GM21529 (cell line): Measurements from ENCODE around the gene MPC1L.

ENCODE experiments used
- ATAC-seq: cut with Tn5 transposase; IDR thresholded peaks from one replicate; pipeline ENCODE4 v1.9.1; 2021; ENCODE audit not compliant: unreplicated experiment

The MPC1L gene

DNA sequence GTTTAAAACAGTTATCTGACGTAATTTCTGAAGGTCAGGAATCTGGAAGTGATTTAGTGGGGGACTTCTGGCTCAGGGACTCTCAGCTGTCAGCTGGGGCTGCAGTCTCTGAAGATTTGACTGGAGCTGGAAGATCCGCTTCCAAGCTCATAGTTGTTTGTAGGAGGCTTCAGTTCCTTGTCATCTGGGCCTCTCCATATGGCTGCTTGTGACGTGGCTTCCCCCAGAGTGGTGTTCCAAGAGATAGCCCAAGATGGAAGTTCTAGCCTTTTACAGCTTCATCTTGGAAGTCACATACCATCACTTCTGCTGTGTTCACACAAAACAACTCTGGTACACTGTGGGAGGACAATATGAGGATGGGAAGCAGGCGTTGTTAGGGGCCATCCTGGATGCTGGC, 2.1 kb downstream of the MPC1L start:
- ATAC-seq = no peak

DNA sequence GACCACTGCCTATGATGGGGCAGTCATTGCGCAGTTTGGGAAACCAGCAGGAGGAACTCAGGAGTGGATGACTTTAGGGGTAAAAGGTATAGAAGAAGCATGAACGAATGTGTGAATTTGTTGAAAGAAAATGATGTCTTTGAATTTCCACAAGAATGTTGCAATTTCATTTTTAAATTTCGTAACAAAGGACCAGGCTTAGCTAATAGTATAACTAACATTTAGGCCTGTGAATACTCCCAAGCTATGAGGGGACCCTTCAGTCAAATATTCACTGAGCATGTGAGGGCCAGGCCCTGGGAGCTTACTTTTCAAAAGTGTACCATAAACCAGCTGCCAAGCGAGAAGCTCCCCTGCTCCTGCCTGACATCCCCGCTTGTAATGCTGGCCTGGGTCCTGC, 5.3 kb downstream of the MPC1L start:
- no peak for ATAC-seq

DNA sequence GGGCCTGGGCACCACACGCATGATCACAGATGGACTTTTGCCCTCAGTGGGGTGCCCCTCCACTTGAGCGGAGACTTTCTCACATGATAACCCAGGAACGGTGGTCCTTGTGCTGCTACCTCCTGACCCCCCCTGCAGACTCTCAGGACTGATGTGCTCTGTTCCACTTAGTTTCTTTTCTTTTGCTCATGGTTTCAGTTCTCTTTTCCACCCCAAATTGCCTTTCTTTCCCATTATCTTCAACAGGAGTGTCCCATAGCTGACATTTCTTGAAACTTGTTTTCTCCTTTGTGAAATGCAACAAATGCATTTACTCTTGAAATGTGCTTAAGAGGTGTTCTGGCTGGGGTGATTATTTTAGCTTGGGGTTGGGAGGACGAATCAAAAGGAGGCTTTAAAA, 9.0 kb downstream of the MPC1L start:
- ATAC-seq = no peak

DNA sequence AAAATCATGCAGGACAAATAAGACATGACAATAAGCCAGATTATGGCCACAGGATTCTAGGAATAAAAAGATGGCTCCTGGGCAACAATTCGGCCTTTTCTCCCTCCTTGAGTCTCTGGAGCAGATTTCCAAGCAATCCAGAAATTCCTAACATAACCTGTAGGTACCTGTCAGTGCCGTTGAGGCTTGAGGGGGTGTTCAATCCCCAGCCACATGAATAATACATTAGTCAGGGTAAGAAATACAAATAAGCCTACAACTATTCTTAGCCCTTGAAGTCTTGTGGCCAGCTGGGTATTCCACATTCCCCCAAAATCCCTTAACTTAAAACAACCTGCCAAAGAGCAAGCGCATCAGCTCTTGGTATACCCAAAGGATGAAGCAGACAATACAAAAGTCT, 14.5 kb downstream of the MPC1L start:
- ATAC-seq = no peak

DNA sequence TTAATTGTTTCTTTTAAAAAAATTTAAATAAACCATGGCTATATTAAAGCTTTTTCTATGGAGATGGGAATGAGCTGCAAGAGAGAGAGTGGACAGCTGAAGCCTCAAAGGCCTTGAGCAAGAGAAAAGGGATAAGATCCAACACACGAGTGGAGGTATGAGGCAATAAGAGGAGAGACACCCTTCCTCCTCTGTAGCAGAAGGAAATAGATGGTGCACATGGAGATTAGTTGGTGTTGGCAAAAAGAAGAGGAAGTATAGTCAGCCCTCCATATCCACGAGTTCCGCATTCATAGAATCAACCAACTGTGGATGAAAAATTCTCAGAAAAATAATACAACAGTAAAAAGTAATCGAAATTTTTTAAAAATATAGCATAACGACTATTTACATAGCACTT, 20.9 kb downstream of the MPC1L start:
- ATAC-seq = no peak

DNA sequence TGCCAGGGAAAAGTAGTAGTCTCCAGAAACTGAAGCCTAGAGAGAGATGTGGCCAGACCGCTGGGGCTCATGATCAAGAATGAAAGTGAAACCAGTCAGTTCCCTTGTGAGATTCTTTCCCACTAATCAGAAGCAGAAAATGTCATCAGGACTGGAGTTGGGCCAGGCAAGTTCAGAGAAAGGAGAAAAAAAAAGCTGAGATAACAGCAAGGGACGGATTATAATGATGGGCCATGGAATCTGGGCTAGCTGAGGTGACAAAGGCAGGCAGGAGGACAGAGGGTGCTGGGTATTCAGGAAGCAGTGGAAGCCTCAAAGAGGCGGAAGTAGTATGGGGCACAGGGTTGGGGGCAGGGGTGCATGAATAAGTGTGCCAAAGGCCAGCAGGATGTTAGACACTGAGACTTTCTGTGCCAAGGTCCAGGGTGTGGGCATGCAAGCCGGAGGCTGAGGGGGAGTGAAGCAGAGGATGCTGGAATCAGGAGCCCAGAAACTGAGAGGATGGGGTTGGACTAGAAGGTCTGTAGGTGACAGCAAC, 21.7 kb downstream of the MPC1L start:
- peak; percentile 40 for ATAC-seq

DNA sequence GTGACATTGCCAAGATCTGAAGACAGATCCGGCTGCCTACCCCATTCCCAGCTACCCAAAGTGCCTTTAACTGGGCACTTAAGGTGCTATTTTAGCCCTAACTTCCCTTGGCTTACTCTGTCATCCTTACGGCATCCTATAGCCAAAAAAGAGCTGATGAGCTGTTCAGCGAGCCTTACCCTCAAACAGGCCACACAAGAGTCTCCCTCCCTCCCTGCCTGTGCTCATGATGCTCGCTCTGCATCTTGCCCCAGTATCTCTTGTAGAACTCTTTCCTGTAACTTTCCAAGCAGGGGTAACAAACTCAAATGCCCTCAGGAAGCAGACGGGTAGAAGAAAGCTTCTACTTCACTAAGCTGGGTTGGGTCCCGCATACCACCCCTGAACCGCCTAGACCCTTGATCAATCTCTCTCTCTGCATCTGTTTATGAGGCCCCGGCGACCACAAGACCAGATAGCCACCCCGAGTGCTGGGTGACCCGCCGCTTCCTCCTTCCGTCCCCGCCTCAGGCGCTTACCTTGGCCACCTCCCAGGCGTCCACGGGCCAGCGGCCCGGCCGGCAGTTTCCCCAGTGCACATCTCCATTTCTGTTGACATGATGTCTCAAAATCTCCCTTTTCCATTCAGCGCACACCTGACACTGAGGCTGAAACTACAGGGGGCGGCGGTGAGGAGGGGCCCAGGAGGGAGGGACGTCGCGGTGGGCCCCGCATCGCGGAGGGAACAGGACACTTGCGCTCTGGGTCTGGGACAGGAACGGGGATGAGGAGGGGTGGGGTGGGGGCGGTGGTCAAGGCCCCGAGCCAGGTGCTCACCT, 23.5 kb downstream of the MPC1L start:
- peak; percentile 20 for ATAC-seq

DNA sequence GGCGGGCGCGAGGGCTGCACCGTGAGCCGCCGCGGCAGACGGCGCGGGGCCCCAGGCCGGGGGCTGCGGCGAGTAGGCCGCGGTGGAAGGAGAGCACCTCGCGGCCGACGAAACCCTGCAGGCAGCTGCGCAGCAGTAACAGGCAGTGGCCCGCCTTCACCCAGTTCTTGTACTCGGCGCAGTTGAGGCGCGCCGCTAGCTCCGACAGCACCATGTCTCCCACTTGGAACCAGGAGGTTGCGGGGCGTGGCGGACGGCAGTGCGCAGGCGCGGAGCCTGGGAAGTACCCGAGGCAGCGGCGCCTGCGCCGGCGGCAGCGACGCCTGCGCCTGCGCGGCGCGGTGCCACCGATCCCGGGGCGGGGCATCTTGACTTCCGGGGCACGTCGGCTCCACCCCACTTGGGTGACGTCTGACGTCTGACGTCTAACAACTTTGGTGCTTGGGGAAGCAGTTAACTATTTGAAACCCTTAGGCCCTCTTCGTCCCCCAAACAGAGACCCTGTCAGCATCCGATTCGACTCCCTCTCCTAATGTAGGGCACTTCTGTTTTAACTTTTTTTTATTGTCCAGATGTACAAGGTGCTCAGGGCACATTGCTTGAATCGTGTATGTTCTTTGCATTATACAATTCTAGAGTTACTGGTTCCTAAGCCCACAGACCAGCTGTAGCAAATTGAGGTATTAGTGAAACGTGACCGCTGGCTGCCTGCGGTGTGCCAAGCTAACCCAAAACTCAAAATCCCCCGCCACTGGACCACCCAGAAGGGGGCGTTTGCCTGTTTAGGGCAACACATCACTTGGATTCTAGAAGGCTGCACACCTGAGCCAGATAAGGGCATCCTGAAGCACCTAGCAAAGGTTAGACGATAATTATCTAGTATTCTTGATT, 24.3 kb downstream of the MPC1L start, which contains the start of gene CXorf38:
Gene CXorf38 (minus strand): TSS at position 255 of the 891 bp plus-strand sequence. CDS start 41 bp downstream, at position 214.
- ATAC-seq = peak; percentile 73

DNA sequence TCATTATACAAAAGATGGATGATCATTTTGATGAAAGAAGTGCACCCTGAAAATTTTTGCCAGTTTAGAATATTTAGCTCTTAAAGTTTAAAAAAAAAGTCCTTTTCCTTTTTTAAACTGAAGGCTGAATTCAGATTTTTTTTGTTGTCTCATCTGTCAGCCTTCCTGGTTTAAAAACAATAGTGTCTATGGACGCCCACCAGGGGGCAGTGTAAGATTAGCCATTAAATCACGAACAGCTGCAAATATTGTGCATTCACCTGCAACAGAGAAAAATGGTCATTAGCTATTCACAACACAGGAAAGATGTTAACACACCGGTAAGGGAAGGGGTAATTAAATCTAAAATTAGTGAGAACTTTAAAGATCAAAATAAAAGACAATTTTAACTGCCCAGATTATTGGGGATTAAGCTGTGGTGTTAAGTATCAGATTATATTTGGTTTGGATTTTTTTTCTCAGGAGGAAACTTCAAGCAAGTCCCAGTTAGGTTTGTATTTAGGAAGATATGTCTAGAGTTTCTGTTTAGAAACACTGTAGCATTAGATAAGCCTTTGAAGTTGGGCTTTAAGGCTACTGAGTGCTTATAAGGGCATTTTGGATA, 28.5 kb downstream of the MPC1L start:
- no peak for ATAC-seq

DNA sequence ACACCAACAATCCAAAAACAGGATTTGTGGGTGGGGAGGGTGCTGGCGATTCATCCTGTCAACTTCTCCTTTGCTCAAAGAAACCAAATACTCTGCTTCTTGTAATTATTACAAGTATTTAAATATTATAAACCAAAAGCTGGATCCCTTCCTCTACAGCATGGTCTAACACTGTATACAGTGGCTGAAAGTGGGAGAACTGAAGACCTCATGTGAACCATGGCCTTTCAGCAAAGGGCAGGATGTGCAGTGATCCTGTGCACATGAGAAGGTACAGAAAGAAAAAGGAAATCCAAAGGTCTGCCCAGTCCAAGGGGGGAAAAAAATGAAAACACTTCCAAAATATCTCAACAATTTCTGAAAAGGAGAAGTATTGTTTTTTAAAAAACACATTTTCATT, 29.4 kb downstream of the MPC1L start:
- ATAC-seq = no peak

DNA sequence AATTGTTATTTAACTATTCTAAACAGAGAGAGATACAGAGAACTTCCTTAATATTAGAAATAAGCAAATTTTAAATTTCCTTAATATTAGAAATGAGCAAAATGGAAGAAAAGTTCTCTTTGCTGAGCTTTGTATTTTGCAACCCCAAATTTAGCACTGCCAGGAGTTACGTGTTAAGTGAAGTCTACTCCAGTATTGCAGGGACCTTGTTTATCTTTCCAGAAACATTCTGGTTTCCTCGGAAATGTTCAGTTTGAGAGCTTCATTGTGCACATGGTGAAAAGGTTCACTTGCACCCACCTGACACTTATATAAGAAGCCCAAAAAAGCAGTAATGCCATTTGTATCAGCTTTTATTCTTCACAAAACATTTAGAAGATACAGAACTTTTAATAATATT, 30.3 kb downstream of the MPC1L start:
- ATAC-seq = no peak

DNA sequence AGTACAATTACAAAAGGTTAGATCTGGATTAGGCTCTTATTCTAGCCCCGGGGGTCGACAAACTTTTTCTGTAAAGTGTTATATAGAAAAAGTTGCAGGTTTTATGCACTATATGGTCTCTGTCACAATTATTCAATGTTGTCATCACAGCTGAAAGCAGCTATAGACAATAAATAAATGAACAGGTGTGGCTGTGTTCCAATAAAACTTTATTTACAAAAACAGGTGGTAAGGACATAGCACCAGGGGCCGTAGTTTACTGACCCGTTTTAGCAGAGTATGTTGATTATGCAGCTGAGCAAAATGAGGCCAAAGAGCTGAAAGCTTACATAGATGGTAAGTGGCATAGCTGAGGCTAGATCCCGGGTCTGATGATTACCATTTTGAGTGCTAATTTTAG, 37.2 kb downstream of the MPC1L start:
- no peak for ATAC-seq

DNA sequence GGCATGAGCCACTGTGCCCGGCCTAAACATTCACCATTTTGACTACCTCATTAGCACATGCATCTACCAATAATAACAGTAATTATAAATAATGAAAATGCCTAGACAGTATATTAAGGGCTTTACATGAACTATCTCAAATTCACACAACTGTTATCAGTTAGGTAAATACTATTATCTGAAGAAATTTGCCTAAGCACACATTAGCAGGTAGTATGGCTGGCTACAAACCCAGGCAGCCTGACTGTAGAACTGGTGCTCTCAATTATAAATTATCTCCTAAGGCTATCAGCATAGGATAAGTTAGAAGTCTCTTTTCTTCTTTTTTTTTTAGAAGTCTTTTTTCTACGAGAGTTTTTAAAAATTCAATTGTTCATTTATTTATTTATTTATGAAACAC, 38.3 kb downstream of the MPC1L start:
- no peak for ATAC-seq

DNA sequence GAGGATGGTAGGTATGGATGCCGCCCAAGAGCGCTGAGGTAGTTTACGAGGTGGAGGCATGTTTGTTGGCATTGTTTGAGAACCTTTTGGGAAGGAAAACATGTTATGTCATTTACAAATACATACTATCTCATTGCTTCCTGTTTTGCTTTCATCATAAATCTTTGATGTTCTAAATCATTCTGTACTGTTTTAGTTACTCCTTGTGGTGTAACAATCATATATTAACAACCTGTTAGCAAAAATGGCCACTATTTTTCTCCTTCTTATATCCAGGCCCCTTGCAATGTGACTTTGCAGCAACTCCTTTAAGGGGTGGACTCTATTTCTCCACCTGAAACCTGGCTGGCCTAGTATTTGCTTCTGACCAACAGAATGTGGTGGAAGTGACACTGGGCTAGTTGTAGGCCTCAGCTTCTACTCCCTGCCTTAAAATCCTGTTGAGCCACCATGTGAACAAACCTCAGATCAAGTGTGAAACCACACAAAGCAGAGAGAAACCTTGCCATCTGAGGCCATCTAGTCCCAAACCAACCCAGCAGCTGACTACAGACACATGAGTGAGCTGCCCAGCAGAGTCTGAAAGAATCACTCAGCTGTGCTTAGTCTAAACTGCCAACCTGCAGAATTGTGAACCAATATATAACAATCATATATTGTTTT, 40.0 kb downstream of the MPC1L start:
- no peak for ATAC-seq

DNA sequence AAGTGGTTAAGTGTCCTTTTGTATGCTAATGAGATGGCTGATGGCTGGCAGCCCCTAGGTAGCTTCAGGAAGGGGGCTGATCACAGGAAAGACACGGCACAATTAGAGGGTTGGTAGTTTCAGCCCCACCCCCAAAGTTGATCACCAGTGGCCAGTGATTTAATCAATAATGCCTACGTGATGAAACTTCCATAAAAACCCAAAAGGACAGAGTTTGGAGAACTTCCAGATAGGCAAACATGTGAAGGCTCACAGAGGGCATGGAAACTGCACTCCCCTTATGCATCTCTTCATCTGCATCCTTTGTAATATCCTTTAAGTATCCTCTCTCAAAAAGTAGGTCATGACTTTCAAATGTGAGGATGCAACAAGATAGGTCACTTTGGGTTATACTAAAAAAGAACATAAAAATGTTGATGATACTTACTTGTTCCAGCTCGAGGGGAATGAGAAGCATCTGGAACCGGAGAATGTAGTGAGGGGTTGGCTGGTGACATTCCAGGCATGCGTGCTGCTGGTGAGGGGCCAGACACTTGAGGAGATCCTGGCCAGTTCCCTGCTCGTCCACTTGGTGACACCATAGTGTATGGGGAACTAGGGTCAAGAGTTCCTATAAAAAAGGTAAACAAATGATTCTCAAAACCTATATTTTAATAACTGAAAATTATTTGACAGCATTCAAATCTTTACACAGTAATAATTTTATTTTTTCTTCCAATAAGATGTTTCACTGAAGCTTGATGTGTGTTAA, 40.8 kb downstream of the MPC1L start:
- no peak for ATAC-seq

DNA sequence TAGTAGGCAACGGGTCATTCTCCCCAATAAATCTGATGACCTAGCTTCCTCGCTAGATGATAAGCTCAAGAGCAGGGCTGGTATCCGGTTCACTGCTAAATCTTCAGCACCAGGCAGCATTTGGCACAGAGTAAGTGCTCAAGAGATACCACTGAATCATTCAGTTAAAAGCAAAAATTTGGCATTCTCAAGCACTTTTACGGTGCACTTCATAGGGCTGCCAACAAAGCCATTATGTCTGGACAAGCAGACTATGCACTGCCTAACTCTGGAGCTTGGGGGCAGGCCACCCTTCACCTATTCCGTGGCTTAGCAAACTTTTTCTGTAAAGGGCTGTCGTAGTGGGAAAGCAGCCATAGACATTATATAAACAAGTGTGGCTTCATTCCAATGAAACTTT, 47.9 kb downstream of the MPC1L start:
- no peak for ATAC-seq
